D341Med (cell line): ENCODE results near the gene HEY2.

Experiments used
- DNase-seq: peaks from one replicate; pipeline ENCODE4 v3.0.0; 2012; ENCODE audit warnings: low spot score

Gene HEY2

DNA sequence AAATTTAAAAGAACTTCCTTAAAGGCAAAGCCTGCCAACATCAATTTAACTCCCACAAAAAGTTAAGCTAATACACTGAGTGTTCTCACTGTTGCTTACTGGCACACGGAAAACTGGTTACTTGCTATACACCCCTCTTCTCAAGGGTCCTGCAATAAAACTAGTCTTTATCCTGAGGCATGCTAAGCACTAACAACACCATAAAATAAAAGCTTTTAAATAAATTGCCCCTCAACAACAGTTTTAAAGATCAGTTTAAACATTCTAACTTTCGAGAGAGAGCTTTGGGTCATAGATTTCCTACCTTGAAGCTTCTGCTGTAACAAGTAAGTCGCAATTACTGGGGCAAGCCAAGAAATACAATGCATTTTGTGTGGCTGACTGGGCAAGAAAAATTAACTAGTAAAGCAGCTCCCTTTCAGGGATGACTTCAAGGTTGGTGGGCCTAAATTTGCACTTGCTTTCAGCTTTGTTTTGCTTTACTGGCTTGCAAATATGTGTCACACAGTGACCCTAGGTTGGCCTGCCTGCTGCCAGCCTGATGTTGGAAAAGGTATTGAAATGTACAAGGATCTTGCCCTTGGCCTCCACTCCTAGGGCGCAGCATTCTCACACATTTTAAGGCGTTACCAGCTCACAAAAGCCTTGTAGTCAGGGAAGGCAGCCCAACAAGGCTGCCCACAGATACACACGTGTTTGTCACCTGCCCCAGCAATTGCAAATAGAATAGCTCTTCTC is 4.0 kb upstream of the HEY2 start:
- DNase-seq, result no peak

DNA sequence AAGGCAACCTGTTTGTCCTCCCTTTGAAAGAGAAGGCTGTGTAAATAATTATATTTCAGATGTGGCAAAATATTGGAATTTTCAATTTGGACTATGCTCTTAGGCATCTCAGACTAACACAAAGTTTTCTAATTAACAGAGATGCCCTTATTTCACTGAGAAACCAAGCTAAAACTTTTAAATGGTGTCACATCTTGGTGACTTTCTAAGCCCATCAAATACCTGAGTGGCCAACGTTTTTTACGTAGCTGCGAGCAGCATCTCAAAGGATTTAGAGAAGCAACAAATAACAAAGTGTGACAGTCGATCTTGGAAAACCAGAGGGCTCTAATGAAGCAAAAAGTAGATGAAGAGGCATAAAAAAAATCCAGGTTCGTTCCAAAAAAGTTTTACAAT is 3.4 kb upstream of the HEY2 start:
- no peak for DNase-seq

DNA sequence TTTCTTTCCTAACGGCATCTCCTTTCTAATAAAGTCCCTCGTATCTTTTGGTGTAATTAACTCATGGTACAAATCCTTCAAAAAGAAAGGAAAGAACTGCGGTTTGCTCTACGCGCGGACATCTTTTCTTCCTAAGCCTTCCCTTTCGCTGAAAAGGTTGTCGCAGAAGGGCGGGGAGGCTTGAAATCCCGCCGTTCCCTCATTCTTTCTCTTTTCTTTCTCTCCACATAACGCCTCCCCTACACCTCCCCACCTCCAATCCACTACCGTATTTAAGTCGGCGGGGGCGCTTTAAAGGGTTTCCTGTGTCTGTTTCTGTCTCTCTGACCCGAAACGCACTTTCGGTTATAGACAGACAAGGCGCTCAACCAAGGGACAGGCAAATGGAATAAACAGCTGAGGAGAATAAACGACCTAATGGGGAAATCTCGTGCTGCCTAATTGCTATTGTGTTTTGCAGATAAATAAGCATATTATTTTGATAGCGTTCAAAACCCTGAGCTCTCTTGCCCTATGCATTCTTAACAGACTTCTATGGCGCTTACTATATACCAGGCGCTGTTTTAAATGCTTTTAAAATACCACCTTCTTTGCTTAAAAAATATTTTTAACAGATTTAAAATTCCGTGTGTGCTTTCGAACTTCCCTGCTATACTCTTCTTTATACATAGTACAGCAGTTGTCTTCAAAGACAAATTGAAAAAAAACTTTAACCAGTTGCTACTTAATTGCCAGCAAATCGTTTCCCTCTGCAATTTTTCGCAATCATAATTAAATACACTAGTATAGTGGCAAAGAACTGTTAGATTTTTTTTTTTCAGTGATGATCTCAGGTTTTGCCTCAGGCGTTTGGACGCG is 2.5 kb upstream of the HEY2 start:
- DNase-seq, result no peak

DNA sequence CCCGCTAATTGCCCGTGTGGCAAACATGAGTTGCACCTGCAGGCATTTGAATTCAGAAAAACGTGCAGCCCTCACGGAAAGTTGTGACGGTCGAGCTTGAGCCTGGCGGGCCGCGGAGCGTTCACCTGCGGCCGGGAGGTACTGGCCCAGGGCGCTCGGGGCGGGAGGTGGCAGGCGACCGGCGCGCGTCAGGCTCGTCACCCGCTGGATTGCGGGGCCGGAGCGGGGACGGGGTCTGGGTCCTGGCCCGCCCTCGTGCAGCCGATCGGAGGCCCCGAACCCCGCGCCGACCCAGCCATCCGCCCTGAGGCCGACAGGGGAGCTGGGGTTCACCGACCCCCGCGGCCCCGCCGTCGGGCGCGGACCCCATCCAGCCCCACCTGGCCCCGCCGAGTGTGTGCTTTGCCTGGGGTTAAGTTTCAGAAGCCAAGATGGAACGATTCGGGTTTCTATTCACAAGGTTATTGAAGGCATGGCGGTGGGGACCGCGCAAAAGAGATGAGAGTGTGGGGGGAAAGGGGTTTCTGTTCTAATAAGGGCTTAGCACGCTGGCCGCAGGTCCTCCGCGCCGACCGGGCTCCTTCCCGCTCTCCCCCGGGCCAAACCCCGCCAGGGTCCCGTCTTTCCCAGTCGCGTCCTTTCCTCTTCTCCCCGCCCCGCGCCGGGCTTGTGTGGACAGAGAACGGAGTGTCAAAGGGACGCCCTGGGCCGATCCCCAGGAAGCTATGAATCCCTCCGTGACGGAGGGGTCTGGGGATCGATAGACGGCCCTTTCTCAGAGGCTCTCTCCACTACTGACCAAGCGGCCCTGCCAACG is 1.6 kb upstream of the HEY2 start:
- DNase-seq, result peak; percentile 63

DNA sequence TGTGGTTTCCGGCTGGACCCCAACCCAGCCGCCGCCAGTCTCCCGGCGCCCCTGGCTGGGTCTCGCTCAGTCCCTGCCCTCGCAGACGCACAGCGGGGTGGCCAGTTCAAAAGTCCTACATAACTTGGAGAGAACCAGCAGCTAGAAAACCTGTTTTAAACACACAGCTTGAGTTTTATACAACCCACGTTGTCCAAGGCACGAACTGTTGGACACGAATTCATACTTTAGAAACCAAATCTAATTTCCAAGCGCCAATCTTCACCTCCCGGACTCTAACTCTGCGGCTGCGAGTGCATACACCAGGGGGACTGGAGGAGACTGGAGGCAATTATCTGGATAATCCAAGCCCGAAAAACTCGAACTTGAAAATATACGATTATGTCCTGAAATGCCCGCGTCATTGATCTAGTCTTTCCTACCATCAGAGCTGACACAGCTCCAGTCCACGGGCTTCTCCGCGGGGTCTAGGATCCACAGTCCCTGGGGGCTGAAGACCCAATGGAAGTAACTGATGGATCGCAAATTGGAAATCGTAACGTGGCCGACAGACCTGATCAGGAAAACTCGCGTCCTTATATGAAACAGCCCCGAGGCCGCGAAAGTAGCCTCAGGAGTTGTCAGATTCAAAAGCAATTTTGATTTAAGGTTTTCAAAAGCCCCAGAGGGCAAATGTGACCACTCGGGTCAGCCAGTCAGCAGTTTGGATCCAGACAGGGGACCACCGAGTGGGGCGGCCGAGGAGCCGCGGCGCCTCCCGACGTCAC is 843 bp upstream of the HEY2 start:
- peak; percentile 50 for DNase-seq

DNA sequence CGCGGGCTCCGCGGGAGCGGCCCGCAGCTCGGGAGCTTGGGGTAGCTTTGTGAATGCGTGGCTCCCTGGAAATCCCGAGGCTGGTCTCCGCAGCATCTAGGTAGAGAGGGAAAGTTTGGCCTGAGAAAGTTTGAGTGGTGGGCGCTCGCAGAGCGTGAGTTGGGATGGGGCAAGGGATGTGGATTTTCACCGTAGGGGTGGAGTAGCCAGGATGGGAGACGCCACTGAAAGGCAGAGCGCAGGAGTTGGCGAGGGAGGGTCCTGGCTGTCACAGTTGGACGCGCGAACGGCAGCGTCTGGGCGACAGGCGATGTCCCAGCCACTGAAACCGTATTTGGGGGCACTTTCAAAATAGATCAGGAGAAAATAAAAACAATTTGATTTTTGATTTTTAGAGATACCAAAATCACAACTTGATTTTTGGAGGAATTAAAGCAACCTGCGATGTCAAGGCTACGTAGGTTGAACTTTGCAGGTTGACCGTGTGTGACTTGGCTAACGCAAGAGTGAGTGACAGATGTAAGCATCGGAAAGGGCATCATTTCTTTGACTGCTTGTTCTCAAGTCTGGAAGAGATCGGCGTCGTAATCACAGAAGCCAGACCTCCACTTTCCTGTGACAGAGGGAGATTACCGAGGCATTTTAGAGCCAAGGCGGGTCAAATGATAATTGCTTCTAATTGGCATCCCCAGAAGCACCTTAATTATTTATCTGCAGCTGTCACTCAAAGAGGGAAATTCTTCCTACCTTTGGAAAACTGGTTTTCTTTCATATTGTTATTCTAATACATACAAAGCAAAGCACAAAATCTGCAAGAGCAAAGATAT is 646 bp downstream of the HEY2 start:
- DNase-seq, result peak; percentile 52

DNA sequence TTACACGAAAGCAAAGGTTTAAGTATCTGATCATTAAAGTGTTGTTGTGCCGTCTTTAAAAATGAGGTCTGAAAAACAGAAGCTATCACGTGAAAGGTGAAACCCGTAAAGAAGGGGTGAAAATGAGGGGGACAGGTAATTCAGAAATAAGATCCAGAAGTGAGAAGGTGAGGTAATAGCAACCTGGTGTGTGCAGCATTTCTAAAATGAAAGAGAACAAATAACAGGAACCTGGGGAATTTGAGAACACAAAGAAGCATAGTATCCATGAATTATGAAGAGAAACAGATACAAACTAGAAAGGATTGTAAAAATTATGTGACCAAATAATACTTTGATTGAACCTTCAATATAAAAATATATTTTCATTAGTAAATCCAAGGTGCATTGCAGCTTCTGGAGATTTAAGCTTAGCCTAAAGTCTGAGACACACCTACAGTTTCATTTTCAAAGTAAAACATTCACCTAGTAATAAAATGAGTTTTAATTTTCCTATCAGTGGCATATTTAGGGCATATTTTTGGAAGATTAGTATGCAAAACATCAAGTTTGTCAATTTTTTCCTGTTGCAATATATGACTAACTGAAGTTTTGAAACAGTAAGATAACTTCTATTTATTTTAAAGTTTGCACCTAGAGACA is 1.4 kb downstream of the HEY2 start:
- no peak for DNase-seq

DNA sequence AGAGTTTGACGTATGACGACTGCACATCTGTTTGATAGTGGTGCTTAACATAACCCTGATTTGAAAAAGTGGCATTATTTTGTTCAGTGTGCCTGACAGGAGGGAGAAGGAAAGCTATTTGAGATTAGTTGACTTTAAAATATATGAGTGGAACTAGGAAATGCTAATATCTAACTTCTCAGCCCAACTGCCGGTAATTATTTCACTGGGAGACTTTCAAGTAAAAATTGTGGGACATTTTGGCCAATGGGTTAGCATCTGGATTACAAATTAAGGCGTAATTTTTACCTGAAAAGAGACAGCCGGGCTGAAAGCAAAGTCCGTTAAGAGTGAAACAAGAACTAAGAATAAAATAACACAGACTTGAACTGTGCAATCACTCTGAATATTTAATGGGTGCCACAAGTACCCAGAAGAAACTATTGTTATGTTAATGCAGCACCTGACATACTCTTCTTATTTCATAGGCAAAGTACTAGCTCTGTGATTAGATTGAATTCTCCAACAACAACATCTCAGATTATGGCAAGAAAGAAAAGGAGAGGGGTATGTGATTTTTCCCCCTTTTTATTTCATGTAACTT is 2.0 kb downstream of the HEY2 start:
- DNase-seq, result no peak

DNA sequence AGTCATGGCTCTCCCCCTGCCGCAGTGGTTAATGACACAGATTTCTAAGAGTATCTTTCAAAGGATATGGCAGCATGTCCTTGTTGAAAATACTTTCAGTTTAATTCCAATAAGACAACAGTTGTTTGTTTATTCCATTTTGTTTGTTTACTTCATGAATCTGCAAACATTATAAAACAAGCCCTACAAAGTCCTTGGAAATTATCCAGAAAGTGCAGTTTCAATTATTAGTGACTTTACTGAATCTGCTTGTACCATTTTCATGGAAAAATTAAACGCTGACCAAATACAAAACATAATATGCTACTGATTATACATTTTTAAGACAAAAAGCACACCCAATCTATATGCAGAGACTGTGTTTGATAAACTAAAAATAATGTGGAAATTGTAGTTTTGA is 3.3 kb downstream of the HEY2 start:
- DNase-seq, result no peak

DNA sequence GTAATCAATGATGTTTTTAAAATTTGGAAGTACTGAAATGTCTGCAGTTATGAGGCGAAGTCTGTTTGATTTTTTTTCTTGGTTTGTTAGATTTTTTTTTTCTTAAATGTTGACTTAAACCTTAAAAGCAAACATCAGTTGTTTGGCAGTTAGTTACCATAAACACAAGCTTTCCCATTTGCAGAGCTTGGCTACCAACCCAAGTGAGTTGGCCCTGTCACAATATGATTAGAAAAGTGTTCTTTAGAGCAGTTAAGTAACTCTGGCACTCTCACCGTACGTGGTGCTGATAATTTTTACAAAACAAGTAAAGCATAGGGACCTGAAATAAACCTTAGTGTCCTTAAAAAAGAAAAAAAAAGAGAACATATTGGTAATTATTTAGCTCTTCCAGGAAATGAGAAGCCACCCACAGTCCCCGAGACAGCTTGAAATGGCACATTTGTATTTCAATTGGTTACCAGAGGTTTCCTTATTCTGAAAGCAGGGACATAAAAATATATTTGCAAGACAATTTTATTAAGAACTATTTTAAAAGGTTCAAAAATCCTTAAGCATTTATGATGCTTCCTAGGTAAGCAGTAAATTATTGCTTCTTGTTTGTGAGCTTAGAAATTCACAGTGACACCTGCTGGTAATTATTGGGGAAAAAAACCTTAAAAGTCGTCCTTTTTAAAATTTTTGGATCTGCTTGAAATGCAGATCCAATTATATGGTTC is 3.9 kb downstream of the HEY2 start:
- no peak for DNase-seq

DNA sequence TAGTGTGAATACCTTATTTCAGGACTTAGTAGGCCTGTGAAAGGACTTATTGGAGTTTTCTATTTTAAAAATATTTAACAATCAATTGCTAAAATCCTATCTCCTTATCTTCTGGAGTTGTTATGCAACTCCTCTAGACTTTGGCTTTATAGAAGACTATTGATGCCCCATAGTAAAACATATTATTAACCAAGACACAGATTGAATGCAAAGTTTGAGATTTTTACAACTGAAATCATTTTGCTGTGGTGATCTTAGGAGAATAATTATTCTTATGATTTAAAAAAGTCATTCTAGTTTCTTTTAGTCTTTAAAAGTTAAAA is 4.5 kb downstream of the HEY2 start:
- DNase-seq, result no peak

DNA sequence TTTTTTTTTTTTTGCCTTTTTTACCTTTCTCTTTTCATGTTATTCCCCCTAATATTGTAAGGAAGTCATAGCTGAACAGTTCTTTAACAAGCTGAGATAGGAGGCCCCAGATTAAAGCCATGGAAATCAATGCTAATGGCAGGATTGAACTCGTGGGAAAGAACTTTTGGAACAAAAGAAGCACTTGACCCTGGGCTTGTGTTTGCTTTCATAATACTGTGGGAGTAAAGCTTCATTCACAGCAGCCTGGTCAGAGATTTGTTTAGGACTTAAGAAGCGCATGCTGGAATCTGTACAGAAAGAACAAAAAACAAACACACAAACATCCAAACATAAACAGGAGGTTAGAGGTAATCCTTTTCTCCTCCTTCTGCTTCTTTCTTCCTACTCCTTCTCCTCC is 5.1 kb downstream of the HEY2 start:
- DNase-seq, result no peak

DNA sequence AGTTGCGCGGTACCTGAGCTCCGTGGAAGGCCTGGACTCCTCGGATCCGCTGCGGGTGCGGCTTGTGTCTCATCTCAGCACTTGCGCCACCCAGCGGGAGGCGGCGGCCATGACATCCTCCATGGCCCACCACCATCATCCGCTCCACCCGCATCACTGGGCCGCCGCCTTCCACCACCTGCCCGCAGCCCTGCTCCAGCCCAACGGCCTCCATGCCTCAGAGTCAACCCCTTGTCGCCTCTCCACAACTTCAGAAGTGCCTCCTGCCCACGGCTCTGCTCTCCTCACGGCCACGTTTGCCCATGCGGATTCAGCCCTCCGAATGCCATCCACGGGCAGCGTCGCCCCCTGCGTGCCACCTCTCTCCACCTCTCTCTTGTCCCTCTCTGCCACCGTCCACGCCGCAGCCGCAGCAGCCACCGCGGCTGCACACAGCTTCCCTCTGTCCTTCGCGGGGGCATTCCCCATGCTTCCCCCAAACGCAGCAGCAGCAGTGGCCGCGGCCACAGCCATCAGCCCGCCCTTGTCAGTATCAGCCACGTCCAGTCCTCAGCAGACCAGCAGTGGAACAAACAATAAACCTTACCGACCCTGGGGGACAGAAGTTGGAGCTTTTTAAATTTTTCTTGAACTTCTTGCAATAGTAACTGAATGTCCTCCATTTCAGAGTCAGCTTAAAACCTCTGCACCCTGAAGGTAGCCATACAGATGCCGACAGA is 9.9 kb downstream of the HEY2 start:
- peak; percentile 41 for DNase-seq

DNA sequence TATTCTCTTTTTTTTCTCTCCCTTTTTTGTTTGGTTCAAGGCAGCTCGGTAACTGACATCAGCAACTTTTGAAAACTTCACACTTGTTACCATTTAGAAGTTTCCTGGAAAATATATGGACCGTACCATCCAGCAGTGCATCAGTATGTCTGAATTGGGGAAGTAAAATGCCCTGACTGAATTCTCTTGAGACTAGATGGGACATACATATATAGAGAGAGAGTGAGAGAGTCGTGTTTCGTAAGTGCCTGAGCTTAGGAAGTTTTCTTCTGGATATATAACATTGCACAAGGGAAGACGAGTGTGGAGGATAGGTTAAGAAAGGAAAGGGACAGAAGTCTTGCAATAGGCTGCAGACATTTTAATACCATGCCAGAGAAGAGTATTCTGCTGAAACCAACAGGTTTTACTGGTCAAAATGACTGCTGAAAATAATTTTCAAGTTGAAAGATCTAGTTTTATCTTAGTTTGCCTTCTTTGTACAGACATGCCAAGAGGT is 10.6 kb downstream of the HEY2 start:
- DNase-seq, result no peak

DNA sequence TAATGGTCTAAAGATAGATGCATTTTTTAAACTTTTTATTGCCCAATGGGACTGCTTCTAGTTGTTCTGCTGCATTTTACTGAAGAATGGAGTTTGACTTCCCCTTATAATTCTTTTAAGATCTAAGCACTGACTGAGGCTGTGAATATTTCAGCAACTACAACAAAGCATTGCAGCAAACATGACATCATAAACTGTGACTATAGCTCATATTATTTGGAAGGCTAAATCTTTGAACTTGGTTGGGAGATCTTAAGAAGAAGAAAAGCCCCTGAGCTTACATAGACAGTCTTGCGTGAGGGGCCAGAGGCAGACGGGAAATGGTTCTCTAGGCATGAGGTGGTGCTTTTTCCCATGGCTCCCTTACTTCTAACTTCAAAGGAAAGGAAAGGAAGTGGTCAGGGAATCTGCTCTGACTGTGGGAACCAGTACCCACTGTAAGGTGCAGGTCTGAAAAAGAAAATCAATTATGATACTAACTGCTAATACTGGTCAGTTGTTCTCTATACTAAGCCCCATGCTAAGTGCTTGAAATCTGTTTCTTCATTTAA is 14.8 kb downstream of the HEY2 start:
- no peak for DNase-seq

DNA sequence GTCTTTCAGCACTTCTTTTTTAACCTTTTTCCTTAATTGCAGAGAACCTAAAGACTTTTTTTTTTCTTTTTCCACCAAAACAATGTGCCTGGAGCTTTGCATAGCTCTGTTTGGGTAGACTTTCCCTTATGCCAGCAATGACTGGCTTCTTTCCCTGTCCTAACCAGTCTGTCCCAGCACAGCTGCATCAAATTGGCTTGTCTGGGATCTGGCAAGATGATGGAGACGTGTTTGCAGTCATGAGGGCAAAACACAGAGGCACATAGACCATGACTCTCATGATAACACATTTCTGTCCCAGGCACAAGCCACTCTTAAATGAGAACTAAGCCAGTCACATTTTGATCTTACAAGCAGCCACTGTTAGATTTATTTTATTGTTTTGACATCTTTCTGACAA is 16.5 kb downstream of the HEY2 start:
- DNase-seq, result no peak

DNA sequence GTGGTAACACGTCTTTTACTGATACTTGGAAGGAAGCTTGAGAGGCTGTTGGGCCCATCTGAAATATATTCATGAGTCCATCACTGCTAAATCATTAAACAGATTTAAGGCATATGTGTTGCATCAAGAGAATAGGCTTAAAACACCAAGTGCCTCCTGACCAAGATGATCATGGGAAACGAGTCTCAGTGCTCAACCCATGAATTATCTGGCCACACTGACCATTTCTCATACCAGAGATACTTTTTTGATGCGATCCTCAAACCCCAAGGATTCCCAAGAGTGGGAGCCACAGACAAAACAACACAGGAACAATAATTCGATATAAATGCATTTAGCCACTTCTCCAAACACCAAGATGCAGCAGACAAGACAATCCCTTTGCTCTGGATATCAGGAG is 17.2 kb downstream of the HEY2 start:
- no peak for DNase-seq

DNA sequence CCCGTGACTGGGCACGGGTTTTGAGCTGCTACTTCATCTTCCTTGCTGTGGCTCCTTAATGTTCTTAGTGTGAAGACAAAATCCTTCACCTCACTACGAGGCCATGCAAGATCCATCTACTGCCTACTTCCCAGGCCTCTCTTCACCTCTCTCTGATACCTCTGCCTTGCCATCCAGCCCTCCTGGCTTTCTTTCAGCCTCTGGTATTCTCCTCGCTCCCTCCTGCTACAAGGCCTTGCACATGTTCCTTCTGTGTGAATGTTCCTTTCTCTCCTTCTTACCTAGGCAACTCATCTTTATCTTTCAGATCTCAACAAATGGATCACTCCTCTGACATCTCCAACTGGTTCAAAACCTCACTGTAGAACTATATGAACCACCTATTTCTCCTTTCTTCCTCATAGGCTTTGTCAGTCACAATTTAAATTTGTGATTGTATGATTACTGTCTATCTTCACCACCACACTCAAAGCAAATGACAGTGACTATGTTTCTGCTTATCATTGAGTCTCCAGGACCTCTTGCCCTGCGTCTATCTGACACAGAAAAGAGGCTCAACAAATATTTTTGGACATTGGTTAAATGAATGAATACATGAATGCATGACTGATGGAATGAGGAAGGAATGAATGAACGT is 19.8 kb downstream of the HEY2 start:
- DNase-seq, result no peak
